ENCODE data around the gene WWC2.

WWC2 gene

GRCh38 chr4:183261953-183262775 is 163.1 kb downstream of the WWC2 start:
- TF ChIP-seq MAX (IDR thresholded peaks at IDR 0.05) = no peak
- no peak for TF ChIP-seq TEAD4 (IDR thresholded peaks at IDR 0.05)
- TF ChIP-seq YY1 (IDR thresholded peaks at IDR 0.05; ENCODE audit: low read depth) = no peak
- TF ChIP-seq CEBPB (IDR thresholded peaks at IDR 0.05) = no peak
- no peak for TF ChIP-seq FOXM1 (IDR thresholded peaks at IDR 0.05; ENCODE audit: borderline replicate concordance, low read depth)
- TF ChIP-seq TAF1 (IDR thresholded peaks at IDR 0.05; ENCODE audit: low read depth) = no peak
- TF ChIP-seq RAD21 (IDR thresholded peaks at IDR 0.05; ENCODE audit: low read depth) = peak; percentile 91
- TF ChIP-seq REST (IDR thresholded peaks at IDR 0.05; ENCODE audit: low read depth) = no peak

GRCh38 chr4:183262776-183263100 is 163.7 kb downstream of the WWC2 start:
- TF ChIP-seq RAD21 (IDR thresholded peaks at IDR 0.05; ENCODE audit: low read depth) = no peak
- TF ChIP-seq EGR1 (IDR thresholded peaks at IDR 0.05) = no peak
- no peak for TF ChIP-seq ZBTB7A (IDR thresholded peaks at IDR 0.05; ENCODE audit: low read depth)
- TF ChIP-seq REST (IDR thresholded peaks at IDR 0.05; ENCODE audit: low read depth) = no peak
- TF ChIP-seq FOXM1 (IDR thresholded peaks at IDR 0.05; ENCODE audit: borderline replicate concordance, low read depth) = no peak
- TF ChIP-seq CREB1 (IDR thresholded peaks at IDR 0.05; ENCODE audit: low read depth) = no peak
- TF ChIP-seq NFIC (IDR thresholded peaks at IDR 0.05) = no peak
- TF ChIP-seq USF1 (IDR thresholded peaks at IDR 0.05) = no peak
- TF ChIP-seq EP300 (IDR thresholded peaks at IDR 0.05; ENCODE audit: borderline replicate concordance) = no peak
- no peak for TF ChIP-seq MAX (IDR thresholded peaks at IDR 0.05)

GRCh38 chr4:183263787-183264386 is 164.8 kb downstream of the WWC2 start:
- TF ChIP-seq FOXM1 (IDR thresholded peaks at IDR 0.05; ENCODE audit: borderline replicate concordance, low read depth) = no peak
- no peak for TF ChIP-seq EP300 (IDR thresholded peaks at IDR 0.05; ENCODE audit: borderline replicate concordance)
- no peak for TF ChIP-seq NFIC (IDR thresholded peaks at IDR 0.05)
- TF ChIP-seq CREB1 (IDR thresholded peaks at IDR 0.05; ENCODE audit: low read depth) = no peak
- TF ChIP-seq EGR1 (IDR thresholded peaks at IDR 0.05) = no peak
- TF ChIP-seq CEBPB (IDR thresholded peaks at IDR 0.05) = no peak
- no peak for TF ChIP-seq ZBTB7A (IDR thresholded peaks at IDR 0.05; ENCODE audit: low read depth)
- no peak for TF ChIP-seq MAX (IDR thresholded peaks at IDR 0.05)
- TF ChIP-seq TEAD4 (IDR thresholded peaks at IDR 0.05) = no peak
- no peak for TF ChIP-seq USF1 (IDR thresholded peaks at IDR 0.05)
- TF ChIP-seq REST (IDR thresholded peaks at IDR 0.05; ENCODE audit: low read depth) = no peak
- TF ChIP-seq RAD21 (IDR thresholded peaks at IDR 0.05; ENCODE audit: low read depth) = no peak
- TF ChIP-seq YY1 (IDR thresholded peaks at IDR 0.05; ENCODE audit: low read depth) = no peak
- TF ChIP-seq TAF1 (IDR thresholded peaks at IDR 0.05; ENCODE audit: low read depth) = no peak
- TF ChIP-seq TCF12 (IDR thresholded peaks at IDR 0.05; ENCODE audit: low read depth) = no peak

GRCh38 chr4:183264614-183265013 is 165.6 kb downstream of the WWC2 start:
- no peak for TF ChIP-seq TEAD4 (IDR thresholded peaks at IDR 0.05)
- TF ChIP-seq EGR1 (IDR thresholded peaks at IDR 0.05) = no peak
- no peak for TF ChIP-seq REST (IDR thresholded peaks at IDR 0.05; ENCODE audit: low read depth)
- no peak for TF ChIP-seq CREB1 (IDR thresholded peaks at IDR 0.05; ENCODE audit: low read depth)
- TF ChIP-seq FOXM1 (IDR thresholded peaks at IDR 0.05; ENCODE audit: borderline replicate concordance, low read depth) = no peak
- TF ChIP-seq EP300 (IDR thresholded peaks at IDR 0.05; ENCODE audit: borderline replicate concordance) = no peak
- no peak for TF ChIP-seq MAX (IDR thresholded peaks at IDR 0.05)
- no peak for TF ChIP-seq CEBPB (IDR thresholded peaks at IDR 0.05)
- no peak for TF ChIP-seq TCF12 (IDR thresholded peaks at IDR 0.05; ENCODE audit: low read depth)
- TF ChIP-seq NFIC (IDR thresholded peaks at IDR 0.05) = no peak
- no peak for TF ChIP-seq ZBTB7A (IDR thresholded peaks at IDR 0.05; ENCODE audit: low read depth)
- TF ChIP-seq RAD21 (IDR thresholded peaks at IDR 0.05; ENCODE audit: low read depth) = no peak
- no peak for TF ChIP-seq USF1 (IDR thresholded peaks at IDR 0.05)
- TF ChIP-seq YY1 (IDR thresholded peaks at IDR 0.05; ENCODE audit: low read depth) = no peak
- no peak for TF ChIP-seq TAF1 (IDR thresholded peaks at IDR 0.05; ENCODE audit: low read depth)

All from Ishikawa (cell line).